ENCODE results near the gene GSTA2.
"Not testable (repeated sequence)": the region's sequence is repeated elsewhere in the genome, so short reads cannot be mapped to it uniquely, and the experiment has no call there.

GSTA2 gene

GRCh38 chr6:52763322-52763916 is at the start of gene GSTA2:
GSTA2 (minus strand) TSS chr6:52763475; CDS start chr6:52757947, 5,528 bp downstream.
- DNase-seq = not testable (repeated sequence)

- DNase-seq = not testable (repeated sequence)
Measured at GRCh38 chr6:52809777-52810176, 46.5 kb upstream of the GSTA2 start.

- DNase-seq = no peak
Measured at GRCh38 chr6:52808660-52809059, 45.4 kb upstream of the GSTA2 start.

GRCh38 chr6:52803668-52804255 is 40.5 kb upstream of the GSTA2 start, which contains the start of gene GSTA1:
GSTA1 (minus strand) TSS chr6:52803816; CDS start chr6:52799267, 4,549 bp downstream.
- not testable (repeated sequence) for DNase-seq

GRCh38 chr6:52802806-52803205 is 39.5 kb upstream of the GSTA2 start:
- DNase-seq = no peak

GRCh38 chr6:52801188-52801841 is 38.0 kb upstream of the GSTA2 start:
- DNase-seq = no peak

GRCh38 chr6:52799272-52799671 is 36.0 kb upstream of the GSTA2 start:
- not testable (repeated sequence) for DNase-seq

GRCh38 chr6:52794366-52794765 is 31.1 kb upstream of the GSTA2 start:
- not testable (repeated sequence) for DNase-seq

GRCh38 chr6:52790861-52791260 is 27.6 kb upstream of the GSTA2 start:
- no peak for DNase-seq

- not testable (repeated sequence) for DNase-seq
Measured at GRCh38 chr6:52789658-52790057, 26.4 kb upstream of the GSTA2 start.

- no peak for DNase-seq
Measured at GRCh38 chr6:52788478-52788877, 25.2 kb upstream of the GSTA2 start.

- no peak for DNase-seq
Measured at GRCh38 chr6:52787917-52788316, 24.6 kb upstream of the GSTA2 start.

- no peak for DNase-seq
Measured at GRCh38 chr6:52786249-52786956, 23.1 kb upstream of the GSTA2 start.

GRCh38 chr6:52782696-52783274 is 19.5 kb upstream of the GSTA2 start:
- not testable (repeated sequence) for DNase-seq

GRCh38 chr6:52782209-52782608 is 18.9 kb upstream of the GSTA2 start:
- DNase-seq = not testable (repeated sequence)

GRCh38 chr6:52779237-52779636 is 16.0 kb upstream of the GSTA2 start:
- no peak for DNase-seq

- not testable (repeated sequence) for DNase-seq
Measured at GRCh38 chr6:52776711-52777351, 13.6 kb upstream of the GSTA2 start.

- DNase-seq = not testable (repeated sequence)
Measured at GRCh38 chr6:52769399-52769798, 6.1 kb upstream of the GSTA2 start.

GRCh38 chr6:52767658-52768057 is 4.4 kb upstream of the GSTA2 start:
- not testable (repeated sequence) for DNase-seq

GRCh38 chr6:52761673-52762491 is 1.4 kb downstream of the GSTA2 start:
- not testable (repeated sequence) for DNase-seq

GRCh38 chr6:52760105-52760765 is 3.0 kb downstream of the GSTA2 start:
- DNase-seq = no peak

Measured in C1 segment of cervical spinal cord (tissue), 14 donors.